ENCODE results near the gene BAG1. TPM values are rescaled to one million over a fixed set of nuclear protein-coding genes. Genes with fewer than 3 reads are reported as not detected.

Gene BAG1
- total RNA-seq, 2 experiments from 2014 or later = 52.7 to 56.6 TPM

DNA sequence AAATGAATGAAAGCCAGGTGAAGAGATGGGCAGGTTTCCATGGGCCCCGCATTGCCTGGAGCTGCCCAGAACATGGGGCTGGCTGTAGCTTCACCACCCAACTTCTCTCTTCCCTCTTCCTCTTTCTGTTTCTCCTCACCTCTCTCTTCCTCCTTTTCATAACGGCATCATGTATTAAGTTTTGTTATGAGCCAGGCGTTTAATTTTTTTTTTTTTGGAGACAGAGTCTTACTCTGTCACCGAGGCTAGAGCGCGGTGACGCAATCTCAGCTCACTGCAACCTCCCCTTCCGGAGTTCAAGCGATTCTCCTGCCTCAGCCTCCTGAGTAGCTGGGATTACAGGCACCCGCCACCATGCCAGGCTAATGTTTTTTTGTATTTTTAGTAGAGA, 37.5 kb downstream of the BAG1 start:
- ChIA-PET CTCF (interaction anchor here (1.0 to 2.8 kb wide), 18 partner anchors 9 to 202 kb away, joined by 3 to 33 read pairs (median 5); partner anchors contain the start of genes B4GALT1, DNAJA1 and SMU1), POLR2A (interaction anchor here (0.6 kb wide), 2 partner anchors 30 to 161 kb away, joined by 4 to 6 read pairs; no protein-coding TSS in a partner anchor)
- H3K9me3 Mint-ChIP-seq = no peaks in the 10 kb centered on the region
- intact Hi-C loops (cut with micrococcal nuclease) = no loop called here
- peaks cover 10% of the 10 kb centered on the region for H3K4me1 Mint-ChIP-seq (ENCODE audit: low read depth)
- no peaks in the 10 kb centered on the region for H3K27me3 Mint-ChIP-seq
- no peak overlapping the region for H3K27ac Mint-ChIP-seq
- no peaks in the 10 kb centered on the region for H3K36me3 Mint-ChIP-seq
- no peak for DNase-seq
- no peak overlapping the region for H3K4me3 Mint-ChIP-seq

DNA sequence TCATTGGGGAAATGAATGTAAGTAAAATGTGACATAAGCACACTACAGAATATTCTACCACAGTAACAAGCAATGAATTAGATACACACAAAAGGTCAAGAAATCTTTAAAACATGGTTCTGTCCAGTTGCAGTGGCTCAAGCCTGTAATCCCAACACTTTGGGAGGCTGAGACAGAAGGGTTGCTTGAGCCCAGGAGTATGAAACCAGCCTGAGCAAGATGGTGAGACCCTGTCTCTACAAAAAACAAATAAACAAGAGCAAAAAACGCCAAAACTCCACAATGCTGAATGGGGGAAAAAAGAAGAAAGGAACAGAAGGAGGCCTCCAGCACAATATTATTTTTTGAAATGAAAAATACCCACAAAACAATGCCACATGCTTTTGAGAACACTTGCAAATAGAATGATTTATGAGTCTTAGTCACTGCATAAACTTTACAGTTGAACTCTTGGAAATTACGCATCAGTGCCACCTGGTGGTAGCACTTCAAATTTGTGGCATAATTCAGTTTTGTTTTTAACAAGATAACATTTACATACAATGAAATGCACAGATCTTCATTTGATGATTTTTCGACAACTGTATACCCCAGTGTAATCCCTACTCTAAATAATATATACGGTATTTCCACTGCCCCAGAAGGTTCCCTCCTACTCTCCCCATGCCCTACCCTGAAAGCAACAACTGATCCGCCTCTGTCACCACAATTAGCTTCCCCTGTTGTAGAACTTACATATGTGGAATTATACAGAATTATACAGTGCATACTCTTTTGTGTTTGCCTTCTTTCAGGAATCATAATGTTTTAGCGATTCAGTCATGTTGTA, 39.0 kb downstream of the BAG1 start:
- H3K4me1 Mint-ChIP-seq (ENCODE audit: low read depth) = peaks cover 10% of the 10 kb centered on the region
- ChIA-PET POLR2A (interaction anchor here (0.7 kb wide), 1 partner anchor 250 kb away, joined by 3 read pairs; no protein-coding TSS in a partner anchor), CTCF (interaction anchor here (0.5 to 2.8 kb wide), 38 partner anchors 10 to 849 kb away, joined by 3 to 33 read pairs (median 4); partner anchors contain the start of genes B4GALT1, BAG1, CHMP5 and DNAJA1)
- H3K4me3 Mint-ChIP-seq = no peak overlapping the region
- H3K27me3 Mint-ChIP-seq = no peaks in the 10 kb centered on the region
- H3K9me3 Mint-ChIP-seq = no peaks in the 10 kb centered on the region
- intact Hi-C loops (cut with micrococcal nuclease) = loop anchor here (1.0 kb wide), 2 partner anchors 58 to 144 kb away; partner anchors contain the start of gene B4GALT1
- no peaks in the 10 kb centered on the region for H3K36me3 Mint-ChIP-seq
- H3K27ac Mint-ChIP-seq = peak overlapping the region; percentile 20
- DNase-seq = peak; percentile 80

GRCh38 chr9:33223696-33224095, 40.8 kb downstream of the BAG1 start:
- Mint-ChIP-seq H3K27ac (no peak overlapping the region), H3K27me3 (no peaks in the 10 kb centered on the region), H3K4me1 (ENCODE audit: low read depth) (peaks cover 10% of the 10 kb centered on the region), H3K4me3 (no peak overlapping the region), H3K36me3 (no peaks in the 10 kb centered on the region), H3K9me3 (no peaks in the 10 kb centered on the region)
- DNase-seq = no peak
- intact Hi-C loops (cut with micrococcal nuclease) = no loop called here
- POLR2A ChIA-PET = no interaction called here
- CTCF ChIA-PET = interaction anchor here (0.6 kb wide), 1 partner anchor 142 kb away, joined by 3 read pairs; no protein-coding TSS in a partner anchor

- intact Hi-C loops (cut with micrococcal nuclease) = no loop called here
- no peaks in the 10 kb centered on the region for H3K27me3 Mint-ChIP-seq
- CTCF ChIA-PET = no interaction called here
These were observed 42.5 kb downstream of the BAG1 start for GRCh38 chr9:33222031-33222430.

GRCh38 chr9:33221568-33221884, 43.0 kb downstream of the BAG1 start:
- Mint-ChIP-seq H3K4me3 (no peak overlapping the region), H3K27ac (no peak overlapping the region), H3K4me1 (ENCODE audit: low read depth) (peaks cover 10% of the 10 kb centered on the region), H3K27me3 (no peaks in the 10 kb centered on the region), H3K9me3 (no peaks in the 10 kb centered on the region), H3K36me3 (no peaks in the 10 kb centered on the region)
- ChIA-PET POLR2A (no interaction called here), CTCF (no interaction called here)
- no peak for DNase-seq
- intact Hi-C loops (cut with micrococcal nuclease) = no loop called here

More at GRCh38 chr9:33222031-33222430, 42.5 kb downstream of the BAG1 start:
- no peak for DNase-seq
- no peak overlapping the region for H3K4me3 Mint-ChIP-seq
- H3K4me1 Mint-ChIP-seq (ENCODE audit: low read depth) = peaks cover 10% of the 10 kb centered on the region
- POLR2A ChIA-PET = no interaction called here
- no peaks in the 10 kb centered on the region for H3K36me3 Mint-ChIP-seq
- no peak overlapping the region for H3K27ac Mint-ChIP-seq
- H3K9me3 Mint-ChIP-seq = no peaks in the 10 kb centered on the region

DNA sequence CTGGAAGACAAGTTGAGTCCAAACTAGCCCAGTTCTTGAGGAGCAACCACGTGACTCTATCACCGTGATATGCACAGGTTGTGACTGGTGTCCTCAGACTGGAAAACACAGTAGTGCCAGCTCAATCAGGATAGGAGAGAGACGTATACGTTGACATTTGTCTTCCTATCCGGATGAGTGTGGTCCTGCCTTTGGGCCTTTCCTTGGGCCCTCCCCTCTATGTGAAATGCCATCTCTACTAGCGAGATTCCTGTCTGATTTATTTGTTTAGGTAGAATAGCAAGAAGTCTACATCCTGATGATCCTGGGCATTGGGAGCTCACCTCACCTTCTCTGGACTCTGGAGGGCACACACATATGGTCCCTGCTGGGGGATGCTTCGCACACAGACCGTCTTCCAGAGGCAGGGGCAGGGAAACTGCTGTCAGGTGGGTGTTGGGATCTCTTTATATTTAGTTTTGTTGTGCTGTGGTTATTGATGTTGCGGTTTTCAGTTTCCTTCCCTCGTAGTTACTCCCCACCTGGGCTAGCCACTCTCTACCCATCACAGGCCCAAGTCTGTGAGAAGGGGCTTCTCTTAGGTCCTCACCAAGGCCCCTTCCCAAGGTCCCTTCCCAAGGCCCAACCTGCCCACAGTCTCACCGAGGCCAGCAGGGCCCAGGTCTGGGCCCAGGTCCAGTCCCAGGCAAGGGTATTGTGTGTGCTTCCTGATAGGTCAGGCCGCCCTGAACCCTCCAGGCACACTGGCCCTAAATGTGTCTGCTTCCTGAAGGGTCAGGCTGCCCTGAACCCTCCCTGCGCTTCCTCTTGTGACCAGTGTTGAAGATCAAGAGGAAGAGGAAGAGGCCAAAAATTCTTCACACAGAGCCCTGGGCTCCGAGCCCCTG, 43.6 kb downstream of the BAG1 start:
- ChIA-PET CTCF (interaction anchor here (1.0 kb wide), 1 partner anchor 17 kb away, joined by 4 read pairs; no protein-coding TSS in a partner anchor), POLR2A (no interaction called here)
- no peak overlapping the region for H3K4me3 Mint-ChIP-seq
- intact Hi-C loops (cut with micrococcal nuclease) = no loop called here
- no peaks in the 10 kb centered on the region for H3K9me3 Mint-ChIP-seq
- DNase-seq = no peak
- no peaks in the 10 kb centered on the region for H3K27me3 Mint-ChIP-seq
- H3K4me1 Mint-ChIP-seq (ENCODE audit: low read depth) = peaks cover 9% of the 10 kb centered on the region
- H3K27ac Mint-ChIP-seq = no peak overlapping the region
- no peaks in the 10 kb centered on the region for H3K36me3 Mint-ChIP-seq

- Mint-ChIP-seq H3K4me1 (ENCODE audit: low read depth) (peaks cover 2% of the 10 kb centered on the region), H3K27ac (no peak overlapping the region), H3K36me3 (no peaks in the 10 kb centered on the region), H3K27me3 (no peaks in the 10 kb centered on the region), H3K4me3 (no peak overlapping the region), H3K9me3 (no peaks in the 10 kb centered on the region)
- CTCF ChIA-PET = interaction anchor here (1.3 kb wide), 1 partner anchor 14 kb away, joined by 4 read pairs; no protein-coding TSS in a partner anchor
- intact Hi-C loops (cut with micrococcal nuclease) = no loop called here
- POLR2A ChIA-PET = no interaction called here
- DNase-seq = no peak
These were observed 52.7 kb downstream of the BAG1 start for GRCh38 chr9:33211695-33212393.

DNA sequence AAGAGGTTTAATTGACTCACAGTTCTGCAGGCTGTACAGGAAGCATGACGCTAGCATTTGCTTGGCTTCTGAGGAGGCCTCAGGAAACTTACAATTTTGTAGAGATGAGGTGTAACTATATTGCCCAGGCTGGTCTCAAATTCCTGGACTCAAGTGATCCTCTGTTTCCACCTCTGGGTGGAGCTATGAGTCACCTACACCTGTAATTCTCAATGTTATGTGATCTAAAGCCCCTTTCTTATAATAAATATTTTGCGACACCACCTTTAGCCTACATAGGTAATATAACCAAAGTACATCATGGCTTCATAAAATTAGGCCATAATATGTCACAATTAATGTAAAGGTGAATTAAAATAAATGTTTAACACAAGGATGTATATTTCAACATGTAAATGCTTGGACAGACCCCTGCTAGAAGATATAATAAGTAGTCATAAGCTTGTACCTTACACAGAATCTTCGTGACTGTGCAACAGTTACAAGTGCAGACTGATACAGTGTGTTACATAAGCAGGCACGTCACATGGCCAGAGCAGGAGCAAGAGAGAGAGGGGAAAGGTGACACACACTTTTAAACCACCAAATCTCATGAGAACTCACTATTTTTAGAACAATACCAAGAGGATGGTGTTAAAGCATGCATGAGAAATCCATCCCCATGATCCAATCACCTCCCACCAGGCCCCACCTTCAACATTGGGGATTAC, 54.3 kb downstream of the BAG1 start:
- H3K27me3 Mint-ChIP-seq = no peaks in the 10 kb centered on the region
- intact Hi-C loops (cut with micrococcal nuclease) = no loop called here
- DNase-seq = no peak
- peaks cover 2% of the 10 kb centered on the region for H3K4me1 Mint-ChIP-seq (ENCODE audit: low read depth)
- H3K4me3 Mint-ChIP-seq = no peak overlapping the region
- H3K9me3 Mint-ChIP-seq = no peaks in the 10 kb centered on the region
- H3K36me3 Mint-ChIP-seq = no peaks in the 10 kb centered on the region
- POLR2A ChIA-PET = no interaction called here
- CTCF ChIA-PET = no interaction called here
- H3K27ac Mint-ChIP-seq = no peak overlapping the region

DNA sequence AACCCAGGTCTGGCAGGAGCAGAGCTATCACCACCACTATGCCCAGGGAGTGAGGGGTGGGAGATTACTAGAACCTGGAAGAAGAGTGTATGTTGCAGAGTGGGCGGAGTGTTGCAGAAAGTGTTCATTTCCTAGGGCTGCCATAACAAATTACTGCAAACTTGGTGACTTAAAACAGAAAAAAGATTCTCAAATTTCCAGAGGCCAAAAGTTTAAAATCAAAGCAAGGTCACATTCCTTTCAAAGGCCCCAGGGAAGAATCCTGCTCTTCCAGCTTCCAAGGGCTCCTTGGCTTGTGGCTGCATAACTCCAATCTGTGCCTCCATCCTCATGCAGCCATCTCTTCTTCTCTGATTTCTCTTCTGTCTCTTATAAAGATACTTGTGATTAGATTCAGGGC, 55.1 kb downstream of the BAG1 start:
- Mint-ChIP-seq H3K27me3 (no peaks in the 10 kb centered on the region), H3K36me3 (no peaks in the 10 kb centered on the region), H3K9me3 (no peaks in the 10 kb centered on the region), H3K27ac (no peak overlapping the region), H3K4me1 (ENCODE audit: low read depth) (peaks cover 2% of the 10 kb centered on the region), H3K4me3 (no peak overlapping the region)
- intact Hi-C loops (cut with micrococcal nuclease) = no loop called here
- POLR2A ChIA-PET = no interaction called here
- no peak for DNase-seq
- CTCF ChIA-PET = no interaction called here

- H3K36me3 Mint-ChIP-seq = no peaks in the 10 kb centered on the region
- ChIA-PET CTCF (interaction anchor here (1.5 kb wide), 1 partner anchor 31 kb away, joined by 3 read pairs; no protein-coding TSS in a partner anchor), POLR2A (no interaction called here)
- no peak overlapping the region for H3K4me3 Mint-ChIP-seq
- no peak overlapping the region for H3K27ac Mint-ChIP-seq
- DNase-seq = peak; percentile 51
- H3K4me1 Mint-ChIP-seq (ENCODE audit: low read depth) = peaks cover 9% of the 10 kb centered on the region
- H3K27me3 Mint-ChIP-seq = no peaks in the 10 kb centered on the region
- no peaks in the 10 kb centered on the region for H3K9me3 Mint-ChIP-seq
- intact Hi-C loops (cut with micrococcal nuclease) = no loop called here
These were observed 61.8 kb downstream of the BAG1 start for GRCh38 chr9:33202552-33203201.
